GM12892 (cell line): ENCODE data around the gene C2orf92.

Experiments used
- POLR2A ChIP-seq: IDR thresholded peaks from 2 replicates; pipeline ENCODE4 v1.6.1; 2011; ENCODE audit warnings: low read depth, low read length, control low read depth
- POLR2AphosphoS5 ChIP-seq: IDR thresholded peaks from 2 replicates; pipeline ENCODE4 v1.6.1; 2011; ENCODE audit warnings: low read depth, low read length, control low read depth
- TAF1 ChIP-seq: IDR thresholded peaks from 2 replicates; pipeline ENCODE4 v1.6.1; 2011; ENCODE audit warnings: low read depth, mild to moderate bottlenecking, control low read depth, low read length, borderline replicate concordance

DNA sequence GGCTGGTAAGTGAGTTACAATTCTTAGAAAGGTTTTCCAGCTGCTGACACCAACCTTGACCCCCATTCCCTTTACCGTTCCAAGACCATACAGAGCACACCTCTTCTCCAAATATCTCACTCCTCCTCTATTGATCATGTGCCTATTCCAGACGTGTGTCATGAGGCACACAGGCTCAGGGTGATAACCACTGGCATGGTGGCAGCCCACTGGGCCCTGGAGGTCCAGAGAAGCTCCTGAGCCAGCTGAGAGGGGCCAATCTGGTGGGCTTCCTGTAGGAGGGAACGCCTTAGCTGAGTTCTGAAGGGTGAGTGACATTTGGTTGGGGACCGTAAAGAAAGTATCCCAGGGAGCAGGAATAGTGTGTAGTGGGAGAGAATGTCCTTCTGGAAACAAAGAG, 72.2 kb downstream of the C2orf92 start:
- TF ChIP-seq POLR2AphosphoS5 = no peak
- TF ChIP-seq POLR2A = no peak
- no peak for TF ChIP-seq TAF1
